ENCODE results near the gene COMMD3. TPM values are rescaled to one million over a fixed set of nuclear protein-coding genes. Genes with fewer than 3 reads are reported as not detected.
"Not testable (repeated sequence)": the region's sequence is repeated elsewhere in the genome, so short reads cannot be mapped to it uniquely, and the experiment has no call there.

The COMMD3 gene
- total RNA-seq, result 73.1 and 75.9 TPM in 2 replicates

- intact Hi-C loops (cut with micrococcal nuclease), result loop anchor here (1.0 to 5.0 kb wide), 7 partner anchors 8 to 784 kb away; partner anchors contain the start of genes DNAJC1 and MLLT10
Observed at GRCh38 chr10:22316286-22317075, at the start of gene COMMD3. COMMD3 (plus strand) TSS chr10:22316388; CDS start chr10:22316418, 30 bp downstream.

- intact Hi-C loops (cut with micrococcal nuclease), result no loop called here
Observed at GRCh38 chr10:22268503-22268902, 47.7 kb upstream of the COMMD3 start.

GRCh38 chr10:22271786-22272185, 44.4 kb upstream of the COMMD3 start:
- intact Hi-C loops (cut with micrococcal nuclease), result no loop called here

GRCh38 chr10:22278441-22278782, 37.8 kb upstream of the COMMD3 start:
- intact Hi-C loops (cut with micrococcal nuclease), result no loop called here

- intact Hi-C loops (cut with micrococcal nuclease), result no loop called here
Observed at GRCh38 chr10:22280078-22280477, 36.1 kb upstream of the COMMD3 start.

- intact Hi-C loops (cut with micrococcal nuclease), result no loop called here
Observed at GRCh38 chr10:22285130-22285529, 31.1 kb upstream of the COMMD3 start.

GRCh38 chr10:22293747-22294404, 22.3 kb upstream of the COMMD3 start:
- intact Hi-C loops (cut with micrococcal nuclease), result no loop called here

- intact Hi-C loops (cut with micrococcal nuclease), result no loop called here
Observed at GRCh38 chr10:22294694-22295093, 21.5 kb upstream of the COMMD3 start.

GRCh38 chr10:22301193-22301592, 15.0 kb upstream of the COMMD3 start:
- intact Hi-C loops (cut with micrococcal nuclease), result no loop called here

- intact Hi-C loops (cut with micrococcal nuclease), result no loop called here
Observed at GRCh38 chr10:22303461-22303860, 12.7 kb upstream of the COMMD3 start.

GRCh38 chr10:22305721-22306120, 10.5 kb upstream of the COMMD3 start:
- intact Hi-C loops (cut with micrococcal nuclease), result no loop called here

GRCh38 chr10:22308390-22308789, 7.8 kb upstream of the COMMD3 start:
- intact Hi-C loops (cut with micrococcal nuclease), result loop anchor here (1.0 kb wide), 1 partner anchor 8 kb away; the partner anchor contains the start of gene COMMD3

- intact Hi-C loops (cut with micrococcal nuclease), result no loop called here
Observed at GRCh38 chr10:22309180-22310000, 6.8 kb upstream of the COMMD3 start.

- intact Hi-C loops (cut with micrococcal nuclease), result not testable (repeated sequence)
Observed at GRCh38 chr10:22310012-22310411, 6.2 kb upstream of the COMMD3 start.

GRCh38 chr10:22310928-22311327, 5.3 kb upstream of the COMMD3 start:
- intact Hi-C loops (cut with micrococcal nuclease), result no loop called here

- intact Hi-C loops (cut with micrococcal nuclease), result loop anchor here (5.0 kb wide), 1 partner anchor 783 kb away; the partner anchor contains the start of gene MLLT10
Observed at GRCh38 chr10:22314852-22315251, 1.3 kb upstream of the COMMD3 start.

- intact Hi-C loops (cut with micrococcal nuclease), result loop anchor here (1.0 to 5.0 kb wide), 7 partner anchors 7 to 783 kb away; partner anchors contain the start of genes DNAJC1 and MLLT10
Observed at GRCh38 chr10:22315455-22316285, 518 bp upstream of the COMMD3 start.

GRCh38 chr10:22317076-22317370, 835 bp downstream of the COMMD3 start:
- intact Hi-C loops (cut with micrococcal nuclease), result loop anchor here (2.0 to 5.0 kb wide), 3 partner anchors 24 to 785 kb away; partner anchors contain the start of genes DNAJC1 and MLLT10

- intact Hi-C loops (cut with micrococcal nuclease), result loop anchor here (2.0 to 5.0 kb wide), 3 partner anchors 23 to 786 kb away; partner anchors contain the start of genes DNAJC1 and MLLT10
Observed at GRCh38 chr10:22317771-22318565, 1.8 kb downstream of the COMMD3 start.

- intact Hi-C loops (cut with micrococcal nuclease), result loop anchor here (5.0 kb wide), 1 partner anchor 786 kb away; the partner anchor contains the start of gene MLLT10
Observed at GRCh38 chr10:22318772-22319171, 2.6 kb downstream of the COMMD3 start.

Measured in T-helper 2 cell treated with Interferon-gamma antibody and Interleukin-4, amounts not matched to agents 100 ng/mL and 5 ng/mL, for 36 hours (primary cell).